Thyroid gland (tissue), 4 donors: Measurements from ENCODE around the gene PPP4R2.
A peak's percentile ranks its signal among the peaks of the same experiment; 100 is the strongest.

ENCODE experiments used
- CTCF ChIP-seq, 6 experiments: fragments of 200-600 bp in 3 of 6; fragments of 450-650 bp in 3 of 6; sonication (generic) in 3 of 6; IDR thresholded peaks; one replicate each; pipeline ENCODE4 v1.5.1; 2016 to 2019; ENCODE audit warnings: antibody characterized with exemption in 6 of 6, mild to moderate bottlenecking in 2 of 6, inconsistent platforms in 1 of 6, moderate library complexity in 1 of 6
- POLR2A ChIP-seq, 2 donors: fragments of 450-650 bp; IDR thresholded peaks; one replicate each; pipeline ENCODE4 v1.6.1; 2017; ENCODE audit warnings: antibody characterized with exemption in 2 of 2, mild to moderate bottlenecking in 2 of 2, moderate library complexity in 1 of 2

DNA sequence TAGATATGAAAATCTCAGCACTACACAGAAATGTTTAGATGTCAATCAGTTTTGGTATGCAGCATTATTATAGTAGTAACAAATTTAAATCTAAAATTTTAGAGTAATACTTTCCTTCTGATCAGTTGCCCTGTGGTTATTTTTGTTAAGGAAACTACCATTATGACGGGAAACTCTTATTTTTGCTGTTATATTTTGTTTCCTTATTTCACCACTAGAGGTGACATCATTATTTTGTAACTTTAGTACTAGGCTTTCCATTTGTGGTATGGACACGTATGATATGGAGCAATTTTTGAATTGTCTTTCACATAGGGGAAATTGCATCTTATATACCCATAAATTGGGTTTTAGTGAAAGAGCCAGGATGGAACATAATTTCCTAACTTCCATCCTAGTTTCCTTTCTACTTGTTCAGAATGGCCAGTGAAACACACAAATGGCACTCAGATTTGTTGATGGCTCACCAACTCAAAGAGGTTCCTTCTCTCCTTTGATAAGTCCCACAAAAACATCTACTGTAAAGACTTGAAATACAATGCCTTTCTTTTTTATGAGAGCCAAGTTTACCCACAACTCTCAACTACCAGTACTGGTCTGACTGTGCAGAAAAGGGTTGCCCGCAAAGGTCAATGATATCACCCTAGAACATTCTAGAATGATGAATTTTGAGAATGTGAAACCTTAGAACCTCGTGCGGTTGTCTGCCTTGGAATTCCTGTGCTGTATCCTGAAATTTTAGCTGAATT is 19.4 kb upstream of the PPP4R2 start:
- peak in 1 of 6 experiments; percentile 6 for TF ChIP-seq CTCF (IDR thresholded peaks at IDR 0.05)
- TF ChIP-seq POLR2A (IDR thresholded peaks at IDR 0.05), result no peak
